HEK293 (cell line): ENCODE results near the gene IFNG.

Source experiments
- CTCF ChIA-PET: fragments of 350-600 bp; formaldehyde crosslinking; extraction: SDS; loops from one replicate; lab custom pipeline; 2021; ENCODE audit warnings: antibody characterized with exemption; lab: Yijun Ruan, JAX
- POLR2A ChIA-PET: fragments of 300-600 bp; formaldehyde crosslinking; extraction: SDS; loops from one replicate; lab custom pipeline; 2020; ENCODE audit warnings: antibody characterized with exemption, inconsistent platforms; lab: Yijun Ruan, JAX
- H3K27ac ChIP-seq: fragments of 200-500 bp; sonication (Bioruptor generic); 2 replicates; pipeline ENCODE4 v1.5.1; 2014; ENCODE audit warnings: low read depth, low read length, control low read depth, inconsistent platforms; ENCODE audit errors: extremely low read depth
- H3K36me3 ChIP-seq, 2 experiments: fragments of 200-500 bp in 1 of 2; sonication (Bioruptor generic) in 1 of 2; 1 replicate in 1 of 2; 2 replicates in 1 of 2; pipeline ENCODE4 v1.5.1; 2014 to 2017; ENCODE audit warnings: inconsistent platforms in 2 of 2, low read length in 2 of 2; ENCODE audit not compliant: control insufficient read depth in 2 of 2, insufficient read depth in 1 of 2
- H3K4me1 ChIP-seq: fragments of 200-500 bp; sonication (Bioruptor generic); 2 replicates; pipeline ENCODE4 v1.5.1; 2014; ENCODE audit warnings: mild to moderate bottlenecking, low read length, inconsistent platforms; ENCODE audit not compliant: control insufficient read depth, insufficient read depth
- H3K4me3 ChIP-seq: 2 replicates; pipeline ENCODE4 v1.5.1; 2011; ENCODE audit warnings: low read depth, mild to moderate bottlenecking, control low read depth, low read length, moderate library complexity
- H3K9me3 ChIP-seq: fragments of 200-500 bp; sonication (Bioruptor generic); 2 replicates; pipeline ENCODE4 v1.5.1; 2014; ENCODE audit warnings: low read depth, low read length, inconsistent platforms; ENCODE audit not compliant: control insufficient read depth, insufficient read depth
- ATF2 ChIP-seq: fragments of 450-650 bp; formaldehyde crosslinking; IDR thresholded peaks from 2 replicates; pipeline ENCODE4 v1.5.1; 2016; ENCODE audit warnings: missing biosample characterization, missing genetic modification characterization, low read depth
- FEZF1 ChIP-seq: fragments of 450-650 bp; formaldehyde crosslinking; IDR thresholded peaks from 2 replicates; pipeline ENCODE4 v1.5.1; 2016; ENCODE audit warnings: missing biosample characterization, missing genetic modification characterization
- GLIS1 ChIP-seq: fragments of 450-650 bp; formaldehyde crosslinking; IDR thresholded peaks from 2 replicates; pipeline ENCODE4 v1.5.1; 2016; ENCODE audit warnings: missing biosample characterization, missing genetic modification characterization
- IKZF3 ChIP-seq: fragments of 450-650 bp; IDR thresholded peaks from 2 replicates; pipeline ENCODE4 v1.5.0; 2018; ENCODE audit warnings: missing biosample characterization, mild to moderate bottlenecking, missing genetic modification characterization, moderate library complexity
- INSM2 ChIP-seq: fragments of 450-650 bp; formaldehyde crosslinking; IDR thresholded peaks from 2 replicates; pipeline ENCODE4 v1.5.1; 2016; ENCODE audit warnings: missing biosample characterization, missing genetic modification characterization
- KLF17 ChIP-seq: fragments of 450-650 bp; formaldehyde crosslinking; IDR thresholded peaks from 2 replicates; pipeline ENCODE4 v1.5.1; 2016; ENCODE audit warnings: missing biosample characterization, missing genetic modification characterization
- MEIS1 ChIP-seq: sonication (generic); formaldehyde crosslinking; IDR thresholded peaks from 2 replicates; pipeline ENCODE4 v1.8.1; 2022; ENCODE audit warnings: missing genetic modification reagents, mild to moderate bottlenecking, borderline replicate concordance
- MYNN ChIP-seq: fragments of 450-650 bp; formaldehyde crosslinking; IDR thresholded peaks from 2 replicates; pipeline ENCODE4 v1.5.1; 2016; ENCODE audit warnings: missing biosample characterization, missing genetic modification characterization, borderline replicate concordance
- OSR2 ChIP-seq: fragments of 450-650 bp; formaldehyde crosslinking; IDR thresholded peaks from 2 replicates; pipeline ENCODE4 v1.5.1; 2016; ENCODE audit warnings: missing biosample characterization, missing genetic modification characterization
- PRDM6 ChIP-seq: fragments of 450-650 bp; formaldehyde crosslinking; IDR thresholded peaks from 2 replicates; pipeline ENCODE4 v1.5.1; 2017; ENCODE audit warnings: missing biosample characterization, missing genetic modification characterization
- SALL2 ChIP-seq: fragments of 450-650 bp; formaldehyde crosslinking; IDR thresholded peaks from 2 replicates; pipeline ENCODE4 v1.5.0; 2017; ENCODE audit warnings: missing biosample characterization, mild to moderate bottlenecking, missing genetic modification characterization, borderline replicate concordance
- SCRT2 ChIP-seq: fragments of 450-650 bp; formaldehyde crosslinking; IDR thresholded peaks from 2 replicates; pipeline ENCODE4 v1.5.1; 2016; ENCODE audit warnings: missing biosample characterization, missing genetic modification characterization
- SETDB1 ChIP-seq: IDR thresholded peaks from one replicate; pipeline ENCODE4 v1.6.1; 2017; ENCODE audit warnings: mild to moderate bottlenecking, low read length, moderate library complexity, mixed read lengths; ENCODE audit not compliant: insufficient read length
- SP2 ChIP-seq: fragments of 450-650 bp; formaldehyde crosslinking; IDR thresholded peaks from 2 replicates; pipeline ENCODE4 v1.5.1; 2016; ENCODE audit warnings: missing biosample characterization, missing genetic modification characterization
- TRIM28 ChIP-seq: IDR thresholded peaks from 2 replicates; pipeline ENCODE4 v1.6.1; 2011; ENCODE audit warnings: low read length, control low read depth, borderline replicate concordance
- ZBTB21 ChIP-seq: fragments of 450-650 bp; formaldehyde crosslinking; IDR thresholded peaks from 2 replicates; pipeline ENCODE4 v1.5.1; 2017; ENCODE audit warnings: missing biosample characterization, missing genetic modification characterization
- ZBTB44 ChIP-seq: fragments of 450-650 bp; IDR thresholded peaks from 2 replicates; pipeline ENCODE4 v1.5.1; 2018; ENCODE audit warnings: missing biosample characterization, mild to moderate bottlenecking, missing genetic modification characterization
- ZNF24 ChIP-seq: fragments of 450-650 bp; formaldehyde crosslinking; IDR thresholded peaks from 2 replicates; pipeline ENCODE4 v1.5.1; 2016; ENCODE audit warnings: missing biosample characterization, missing genetic modification characterization
- ZNF324 ChIP-seq: fragments of 450-650 bp; formaldehyde crosslinking; IDR thresholded peaks from 2 replicates; pipeline ENCODE4 v1.5.1; 2016; ENCODE audit warnings: missing biosample characterization, missing genetic modification characterization
- ZNF366 ChIP-seq: fragments of 450-650 bp; formaldehyde crosslinking; conservative IDR thresholded peaks from 2 replicates; pipeline ENCODE4 v1.5.1; 2016; ENCODE audit warnings: missing biosample characterization, missing genetic modification characterization
- ZNF391 ChIP-seq: fragments of 450-650 bp; formaldehyde crosslinking; IDR thresholded peaks from 2 replicates; pipeline ENCODE4 v1.5.1; 2016; ENCODE audit warnings: low read depth, missing biosample characterization, missing genetic modification characterization, borderline replicate concordance
- ZNF398 ChIP-seq: fragments of 450-650 bp; formaldehyde crosslinking; IDR thresholded peaks from 2 replicates; pipeline ENCODE4 v1.5.1; 2017; ENCODE audit warnings: missing biosample characterization, missing genetic modification characterization
- ZNF664 ChIP-seq: fragments of 450-650 bp; formaldehyde crosslinking; IDR thresholded peaks from 2 replicates; pipeline ENCODE4 v1.5.1; 2016; ENCODE audit warnings: missing biosample characterization, missing genetic modification characterization
- ZNF830 ChIP-seq: fragments of 450-650 bp; IDR thresholded peaks from 2 replicates; pipeline ENCODE4 v1.5.0; 2018; ENCODE audit warnings: missing biosample characterization, missing genetic modification characterization, low read depth, mild to moderate bottlenecking, moderate library complexity

IFNG gene

GRCh38 chr12:68209048-68209728, 49.6 kb upstream of the IFNG start (continued):
- TF ChIP-seq ZNF398 (tag by site-specific recombination) (peak; percentile 19; the same call in 1 of the 2 replicates), ZNF324 (tag by site-specific recombination) (0 out of 2 replicates have a peak, but pooled peaks have one; percentile 13), SETDB1 (peak; percentile 40), FEZF1 (tag by site-specific recombination) (peak; percentile 62)

- Histone ChIP-seq H3K4me3 (no peak overlapping the region), H3K4me1 (peaks cover 8% of the 10 kb centered on the region), H3K27ac (no peak overlapping the region), H3K9me3 (no peaks in the 10 kb centered on the region), H3K36me3 (no peaks in the 10 kb centered on the region)
- CTCF ChIA-PET = interaction anchor here (0.6 kb wide), 1 partner anchor 22 kb away, joined by 4 read pairs; no protein-coding TSS in a partner anchor
- POLR2A ChIA-PET = no interaction called here
- TF ChIP-seq KLF17 (tag by site-specific recombination) (no peak), IKZF3 (tag by site-specific recombination) (no peak), MYNN (no peak), GLIS1 (tag by site-specific recombination) (no peak), OSR2 (tag by site-specific recombination) (peak; percentile 90), SCRT2 (tag by site-specific recombination) (peak; percentile 70), ATF2 (no peak), ZBTB44 (tag by site-specific recombination) (peak; percentile 60), PRDM6 (tag by site-specific recombination) (peak; percentile 96), ZNF830 (tag by site-specific recombination) (no peak), ZBTB21 (tag by site-specific recombination) (no peak), ZNF398 (tag by site-specific recombination) (no peak), INSM2 (tag by site-specific recombination) (no peak), ZNF391 (no peak), ZNF24 (tag by site-specific recombination) (no peak), ZNF664 (tag by site-specific recombination) (0 out of 2 replicates have a peak, but pooled peaks have one; percentile 15), SALL2 (tag by site-specific recombination) (no peak), ZNF366 (tag by site-specific recombination) (peak; percentile 52; the same call in 1 of the 2 replicates), MEIS1 (CRISPR knock-in tag) (no peak), TRIM28 (no peak), SP2 (tag by site-specific recombination) (no peak), FEZF1 (tag by site-specific recombination) (peak; percentile 81)
These were observed 47.7 kb upstream of the IFNG start for GRCh38 chr12:68207276-68207675.
